ENCODE data around the gene ANKRD10. TPM values are rescaled to one million over a fixed set of nuclear protein-coding genes. Genes with fewer than 3 reads are reported as not detected.

Gene ANKRD10
- total RNA-seq, 2 experiments from 2014 or later = 75.5 to 83.8 TPM

GRCh38 chr13:110914331-110915056 lies 375 bp downstream of the ANKRD10 start:
- Histone ChIP-seq H3K27me3 (ENCODE audit: control insufficient read depth in 1 of 2, insufficient read depth in 2 of 2, low read length in 2 of 2) (no peaks in the 10 kb centered on the region), H3K4me1 (ENCODE audit: insufficient read depth, low read length) (peaks cover 32% of the 10 kb centered on the region), H3K9me3 (ENCODE audit: control insufficient read depth in 1 of 2, insufficient read depth in 1 of 2, low read length in 2 of 2) (no peaks in the 10 kb centered on the region), H3K36me3 (ENCODE audit: insufficient read depth, low read length) (peaks cover 13% of the 10 kb centered on the region), H3K27ac (ENCODE audit: low read depth in 1 of 2, low read length in 2 of 2) (peak overlapping the region; percentile 85 to 87), H3K4me3 (ENCODE audit: low read length) (peak overlapping the region; percentile 81)
- ATAC-seq (ENCODE audit: poor library complexity) (peak; percentile 32), DNase-seq (peak in 13 of 14 experiments; percentile 42 to 84 (median 66))
- H3K36me3 Mint-ChIP-seq (ENCODE audit: low read depth) = peaks cover 24% of the 10 kb centered on the region
- peak overlapping the region; percentile 89 for H3K27ac Mint-ChIP-seq
- H3K27me3 Mint-ChIP-seq = no peaks in the 10 kb centered on the region
- ChIA-PET CTCF (interaction anchor here (1.0 to 1.7 kb wide), 7 partner anchors 10 to 297 kb away, joined by 3 to 14 read pairs (median 3); no protein-coding TSS in a partner anchor), POLR2A (interaction anchor here (1.0 to 3.3 kb wide), 10 partner anchors 10 to 353 kb away, joined by 3 to 28 read pairs (median 5); partner anchors contain the start of genes ING1 and RAB20)
- no peaks in the 10 kb centered on the region for H3K9me3 Mint-ChIP-seq
- no peak for TF ChIP-seq CTCF (IDR thresholded peaks at IDR 0.05)
- H3K4me1 Mint-ChIP-seq (ENCODE audit: low read depth) = peaks cover 63% of the 10 kb centered on the region
- H3K4me3 Mint-ChIP-seq = peak overlapping the region; percentile 95
- intact Hi-C loops (cut with DNase I, micrococcal nuclease) = loop anchor here (2.0 to 10.0 kb wide), 10 partner anchors 197 to 1670 kb away; partner anchors contain the start of genes ING1 (in 1 of the 2), IRS2 (in 1 of the 2), NAXD (in 1 of the 2) and RAB20 (in 1 of the 2)

GRCh38 chr13:110914081-110914330 lies 863 bp downstream of the ANKRD10 start:
- Histone ChIP-seq H3K36me3 (ENCODE audit: insufficient read depth, low read length) (peaks cover 18% of the 10 kb centered on the region), H3K4me3 (ENCODE audit: low read length) (peak overlapping the region; percentile 81), H3K27me3 (ENCODE audit: control insufficient read depth in 1 of 2, insufficient read depth in 2 of 2, low read length in 2 of 2) (no peaks in the 10 kb centered on the region), H3K4me1 (ENCODE audit: insufficient read depth, low read length) (peaks cover 32% of the 10 kb centered on the region), H3K9me3 (ENCODE audit: control insufficient read depth in 1 of 2, insufficient read depth in 1 of 2, low read length in 2 of 2) (no peaks in the 10 kb centered on the region), H3K27ac (ENCODE audit: low read depth in 1 of 2, low read length in 2 of 2) (peak overlapping the region; percentile 75 to 87)
- Mint-ChIP-seq H3K9me3 (no peaks in the 10 kb centered on the region), H3K36me3 (ENCODE audit: low read depth) (peaks cover 29% of the 10 kb centered on the region), H3K4me3 (peak overlapping the region; percentile 95), H3K27me3 (no peaks in the 10 kb centered on the region), H3K27ac (peak overlapping the region; percentile 84), H3K4me1 (ENCODE audit: low read depth) (peaks cover 68% of the 10 kb centered on the region)
- POLR2A ChIA-PET = interaction anchor here (0.6 to 3.3 kb wide), 7 partner anchors 9 to 352 kb away, joined by 3 to 28 read pairs (median 5); partner anchors contain the start of genes ING1 and RAB20
- no peak for ATAC-seq (ENCODE audit: poor library complexity)
- no peak for TF ChIP-seq CTCF (IDR thresholded peaks at IDR 0.05)
- CTCF ChIA-PET = interaction anchor here (1.3 kb wide), 1 partner anchor 9 kb away, joined by 3 read pairs; no protein-coding TSS in a partner anchor
- peak in 1 of 14 experiments; percentile 10 for DNase-seq
- intact Hi-C loops (cut with DNase I, micrococcal nuclease) = loop anchor here (2.0 to 10.0 kb wide), 10 partner anchors 197 to 1671 kb away; partner anchors contain the start of genes ING1 (in 1 of the 2), IRS2 (in 1 of the 2), NAXD (in 1 of the 2) and RAB20 (in 1 of the 2)

GRCh38 chr13:110913322-110914080 lies 1.4 kb downstream of the ANKRD10 start:
- peaks cover 73% of the 10 kb centered on the region for H3K4me1 Mint-ChIP-seq (ENCODE audit: low read depth)
- no peaks in the 10 kb centered on the region for H3K27me3 ChIP-seq (ENCODE audit: control insufficient read depth in 1 of 2, insufficient read depth in 2 of 2, low read length in 2 of 2)
- H3K9me3 Mint-ChIP-seq = no peaks in the 10 kb centered on the region
- peaks cover 32% of the 10 kb centered on the region for H3K4me1 ChIP-seq (ENCODE audit: insufficient read depth, low read length)
- peak overlapping the region; percentile 75 to 87 for H3K27ac ChIP-seq (ENCODE audit: low read depth in 1 of 2, low read length in 2 of 2)
- H3K4me3 Mint-ChIP-seq = peak overlapping the region; percentile 94
- DNase-seq (peak in 4 of 14 experiments; percentile 34 to 52 (median 46)), ATAC-seq (ENCODE audit: poor library complexity) (no peak)
- H3K27me3 Mint-ChIP-seq = no peaks in the 10 kb centered on the region
- H3K27ac Mint-ChIP-seq = peak overlapping the region; percentile 84
- intact Hi-C loops (cut with DNase I, micrococcal nuclease) = loop anchor here (2.0 to 10.0 kb wide), 10 partner anchors 196 to 1671 kb away; partner anchors contain the start of genes ING1 (in 1 of the 2), IRS2 (in 1 of the 2), NAXD (in 1 of the 2) and RAB20 (in 1 of the 2)
- POLR2A ChIA-PET = interaction anchor here (0.6 to 3.3 kb wide), 7 partner anchors 9 to 1920 kb away, joined by 3 to 28 read pairs (median 5); partner anchors contain the start of genes ING1 and RAB20
- no peaks in the 10 kb centered on the region for H3K9me3 ChIP-seq (ENCODE audit: control insufficient read depth in 1 of 2, insufficient read depth in 1 of 2, low read length in 2 of 2)
- H3K36me3 ChIP-seq (ENCODE audit: insufficient read depth, low read length) = peaks cover 22% of the 10 kb centered on the region
- H3K36me3 Mint-ChIP-seq (ENCODE audit: low read depth) = peaks cover 34% of the 10 kb centered on the region
- CTCF ChIA-PET = interaction anchor here (1.3 kb wide), 1 partner anchor 9 kb away, joined by 3 read pairs; no protein-coding TSS in a partner anchor
- H3K4me3 ChIP-seq (ENCODE audit: low read length) = peak overlapping the region; percentile 81
- no peak for TF ChIP-seq CTCF (IDR thresholded peaks at IDR 0.05)

All from CD4-positive, alpha-beta T cell (primary cell).